Tibial nerve (tissue), 4 donors: ENCODE results near the gene WBP4.

Experiments
- EP300 ChIP-seq, 2 donors: sonication (generic); formaldehyde crosslinking; IDR thresholded peaks; one replicate each; pipeline ENCODE4 v1.6.1; 2017; ENCODE audit warnings: antibody characterized with exemption in 2 of 2, mild to moderate bottlenecking in 1 of 2
- POLR2A ChIP-seq, 2 donors: fragments of 450-650 bp; IDR thresholded peaks; one replicate each; pipeline ENCODE4 v1.6.1; 2017; ENCODE audit warnings: antibody characterized with exemption in 2 of 2, mild to moderate bottlenecking in 2 of 2, moderate library complexity in 2 of 2
- TF ChIP-seq, protein P1 (sequence below), 5 experiments: fragments of 200-600 bp in 3 of 5; fragments of 450-650 bp in 2 of 5; sonication (generic) in 3 of 5; IDR thresholded peaks; one replicate each; pipeline ENCODE4 v1.5.1; 2016 to 2019; ENCODE audit warnings: antibody characterized with exemption in 5 of 5, mild to moderate bottlenecking in 3 of 5, moderate library complexity in 2 of 5

GRCh38 chr13:41107584-41108014, 46.3 kb downstream of the WBP4 start:
- TF ChIP-seq, protein P1, sequence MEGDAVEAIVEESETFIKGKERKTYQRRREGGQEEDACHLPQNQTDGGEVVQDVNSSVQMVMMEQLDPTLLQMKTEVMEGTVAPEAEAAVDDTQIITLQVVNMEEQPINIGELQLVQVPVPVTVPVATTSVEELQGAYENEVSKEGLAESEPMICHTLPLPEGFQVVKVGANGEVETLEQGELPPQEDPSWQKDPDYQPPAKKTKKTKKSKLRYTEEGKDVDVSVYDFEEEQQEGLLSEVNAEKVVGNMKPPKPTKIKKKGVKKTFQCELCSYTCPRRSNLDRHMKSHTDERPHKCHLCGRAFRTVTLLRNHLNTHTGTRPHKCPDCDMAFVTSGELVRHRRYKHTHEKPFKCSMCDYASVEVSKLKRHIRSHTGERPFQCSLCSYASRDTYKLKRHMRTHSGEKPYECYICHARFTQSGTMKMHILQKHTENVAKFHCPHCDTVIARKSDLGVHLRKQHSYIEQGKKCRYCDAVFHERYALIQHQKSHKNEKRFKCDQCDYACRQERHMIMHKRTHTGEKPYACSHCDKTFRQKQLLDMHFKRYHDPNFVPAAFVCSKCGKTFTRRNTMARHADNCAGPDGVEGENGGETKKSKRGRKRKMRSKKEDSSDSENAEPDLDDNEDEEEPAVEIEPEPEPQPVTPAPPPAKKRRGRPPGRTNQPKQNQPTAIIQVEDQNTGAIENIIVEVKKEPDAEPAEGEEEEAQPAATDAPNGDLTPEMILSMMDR (IDR thresholded peaks at IDR 0.05) = no peak
- TF ChIP-seq POLR2A (IDR thresholded peaks at IDR 0.05) = no peak
- no peak for TF ChIP-seq EP300 (IDR thresholded peaks at IDR 0.05)
